Transverse colon (tissue), 4 donors: ENCODE results near the gene SHROOM2. TPM values are rescaled to one million over a fixed set of nuclear protein-coding genes. Genes with fewer than 3 reads are reported as not detected.

Experiments used
- DNase-seq: peaks from one replicate; pipeline ENCODE4 v3.0.0-alpha.2; 2019
- H3K27ac ChIP-seq, 4 donors: fragments of 200-600 bp; sonication (generic); 2 replicates each; pipeline ENCODE4 v1.5.1; 2016 to 2018; ENCODE audit warnings: inconsistent platforms in 4 of 4
- H3K27me3 ChIP-seq: fragments of 200-600 bp; sonication (generic); 2 replicates; pipeline ENCODE4 v1.5.1; 2017; ENCODE audit warnings: inconsistent platforms
- H3K36me3 ChIP-seq, 4 donors: fragments of 200-600 bp; sonication (generic); 2 replicates each; pipeline ENCODE4 v1.5.1; 2017 to 2019; ENCODE audit warnings: inconsistent platforms in 4 of 4
- H3K4me1 ChIP-seq, 4 donors: fragments of 200-600 bp; sonication (generic); 2 replicates each; pipeline ENCODE4 v1.5.1; 2017 to 2020; ENCODE audit warnings: inconsistent platforms in 4 of 4
- H3K4me3 ChIP-seq, 4 donors: fragments of 200-600 bp; sonication (generic); 1 replicate in 1 of 4; 2 replicates in 3 of 4; pipeline versions ENCODE4 v1.5.1 to v1.6.1; 2017 to 2019; ENCODE audit warnings: inconsistent platforms in 4 of 4
- H3K9me3 ChIP-seq, 2 donors: fragments of 200-600 bp; sonication (generic); 2 replicates each; pipeline ENCODE4 v1.5.1; 2017 to 2019; ENCODE audit warnings: inconsistent platforms in 2 of 2
- CTCF ChIP-seq, 5 experiments: fragments of 200-600 bp in 3 of 5; fragments of 450-650 bp in 2 of 5; sonication (generic) in 3 of 5; IDR thresholded peaks; 1 replicate in 2 of 5; 2 replicates in 3 of 5; pipeline ENCODE4 v1.5.1; 2016 to 2017; ENCODE audit warnings: antibody characterized with exemption in 5 of 5, inconsistent platforms in 3 of 5, mild to moderate bottlenecking in 2 of 5, moderate library complexity in 1 of 5
- EP300 ChIP-seq: sonication (generic); formaldehyde crosslinking; IDR thresholded peaks from one replicate; pipeline ENCODE4 v1.6.1; 2017; ENCODE audit warnings: antibody characterized with exemption, low read depth
- POLR2A ChIP-seq: fragments of 450-650 bp; IDR thresholded peaks from one replicate; pipeline ENCODE4 v1.6.1; 2016; ENCODE audit warnings: antibody characterized with exemption, mild to moderate bottlenecking, moderate library complexity
- POLR2AphosphoS5 ChIP-seq, 3 donors: sonication (generic); formaldehyde crosslinking; IDR thresholded peaks; one replicate each; pipeline ENCODE4 v1.6.1; 2016; ENCODE audit warnings: antibody characterized with exemption in 3 of 3
- WGBS, 2 donors: methylation state at CpG; one replicate each; pipeline ENCODE4 v1.1.5; 2018; ENCODE audit warnings: low coverage in 1 of 2; 5-methylcytosine and 5-hydroxymethylcytosine counted together
- in situ Hi-C, 4 donors: fragments of 200-750 bp; cut with MboI; loops; one replicate each; pipeline versions ENCODE4 v1.15.0 to v1.15.1; 2017; ENCODE audit warnings: low sequenced_read_pairs in 3 of 4, low pct_ligation_motif_present in 1 of 4, low pct_unique_long_range_greater_than_20kb in 1 of 4
- intact Hi-C: fragments of 100-400 bp; cut with DNase I; formaldehyde crosslinking; loops from one replicate; pipeline ENCODE4 v1.15.1; 2023; ENCODE audit warnings: low total_unique reads
- total RNA-seq, 4 donors: library from RNA; depleted of rRNA; stranded (reverse); fragments of >200 nt; gene quantifications; one replicate each; pipeline ENCODE4 v1.1.0, GENCODE V29; 2016

SHROOM2 gene
- total RNA-seq, 4 donors from 2014 or later = 8.9 to 20.6 (median 11.3) TPM

DNA sequence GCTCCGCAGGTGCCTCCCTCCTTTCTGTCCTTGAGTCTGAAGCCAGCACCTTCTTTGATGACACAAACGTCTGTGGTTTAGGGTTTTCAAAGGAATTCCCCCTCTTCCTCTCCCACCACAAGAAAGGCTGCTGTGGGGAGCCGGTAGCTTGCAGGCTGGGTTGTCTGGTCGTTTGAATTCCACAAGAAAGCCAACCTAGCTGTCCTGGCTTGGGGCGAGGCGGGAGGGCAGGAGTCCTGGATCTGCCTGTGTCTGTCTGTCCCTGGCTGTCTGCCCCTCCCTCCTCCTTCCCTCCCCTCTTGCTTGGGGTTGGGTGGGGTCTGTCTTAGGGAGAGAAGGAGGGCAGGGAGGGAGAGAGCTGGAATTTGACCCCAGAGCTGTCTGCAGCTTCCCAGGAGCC lies 56.3 kb downstream of the SHROOM2 start:
- in situ Hi-C loops = no loop called here
- Histone ChIP-seq H3K4me1 (peaks cover 0 to 7% (median 0%) of the 10 kb centered on the region in 4 donors), H3K4me3 (no peak overlapping the region), H3K27ac (no peak overlapping the region), H3K9me3 (no peaks in the 10 kb centered on the region), H3K27me3 (no peaks in the 10 kb centered on the region), H3K36me3 (no peaks in the 10 kb centered on the region)
- peak; percentile 45 for DNase-seq
- 31% methylated on average over 6 of the region's 6 CpGs; no CpG with 5 or more reads in 1 of the 2 donors for WGBS, 2 donors
- intact Hi-C loops = no loop called here
- no peak for TF ChIP-seq CTCF (IDR thresholded peaks at IDR 0.05)
- no peak for TF ChIP-seq POLR2A
- TF ChIP-seq EP300 = no peak

DNA sequence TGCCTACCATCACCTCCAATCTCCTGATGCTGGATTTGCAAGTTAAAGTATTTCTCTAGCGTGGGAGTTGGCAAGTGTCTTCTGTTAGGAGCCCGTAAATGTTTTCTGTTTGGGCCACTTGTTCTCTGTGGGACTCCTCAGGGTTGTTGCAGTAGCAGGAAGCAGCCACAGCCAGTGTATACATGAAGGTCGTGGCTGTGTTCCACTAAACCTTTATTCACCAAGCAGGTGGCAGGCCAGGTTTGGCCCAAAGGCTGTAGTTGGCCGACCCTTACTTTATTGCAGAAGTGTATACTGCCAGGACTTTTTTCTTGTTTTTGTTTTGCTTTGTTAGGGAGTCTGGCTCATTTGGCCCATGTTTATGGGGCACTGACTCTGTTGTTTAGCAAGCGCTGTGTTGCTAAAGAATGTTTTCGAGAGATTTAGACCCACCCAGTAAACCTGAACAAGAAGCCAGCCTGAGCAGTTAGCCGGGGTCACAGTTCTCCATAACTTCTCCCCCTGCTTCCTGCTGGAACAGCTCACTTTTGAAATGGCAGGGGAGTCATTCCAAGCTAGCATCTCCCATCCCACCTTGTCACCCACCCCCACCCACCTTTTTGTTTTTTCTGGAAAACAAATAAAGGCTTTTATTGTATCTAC lies 58.8 kb downstream of the SHROOM2 start:
- Histone ChIP-seq H3K27me3 (no peaks in the 10 kb centered on the region), H3K4me3 (no peak overlapping the region), H3K36me3 (no peaks in the 10 kb centered on the region), H3K4me1 (peaks cover 0 to 7% (median 0%) of the 10 kb centered on the region in 4 donors), H3K27ac (no peak overlapping the region), H3K9me3 (no peaks in the 10 kb centered on the region)
- DNase-seq = no peak
- in situ Hi-C loops (no loop called here), intact Hi-C loops (loop anchor here (1.0 kb wide), 1 partner anchor 38 kb away; no protein-coding TSS in a partner anchor)
- WGBS, 2 donors = 40 to 70% methylated on average over 1 to 7 of the region's 7 CpGs
- TF ChIP-seq POLR2AphosphoS5 (IDR thresholded peaks at IDR 0.05) (no peak), EP300 (no peak), POLR2A (no peak), CTCF (IDR thresholded peaks at IDR 0.05) (no peak)

DNA sequence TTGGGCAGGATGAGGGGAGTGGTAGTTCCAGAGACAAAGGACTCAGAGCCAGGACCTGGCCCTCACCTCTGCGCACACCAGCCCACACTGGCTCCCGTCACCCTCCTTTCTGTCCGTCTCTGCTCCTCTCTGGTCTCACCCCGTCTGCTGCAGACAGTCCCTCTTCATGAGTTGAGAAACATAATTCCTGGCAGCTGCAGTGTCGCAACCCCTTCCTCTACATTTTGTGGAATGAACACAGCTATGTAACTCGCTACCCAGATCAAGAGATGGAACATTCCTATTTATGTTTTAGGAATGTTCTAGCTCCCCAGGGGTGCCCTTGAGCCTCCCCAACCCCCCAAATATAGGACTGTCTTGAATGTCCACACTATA lies 59.3 kb downstream of the SHROOM2 start:
- Histone ChIP-seq H3K36me3 (no peaks in the 10 kb centered on the region), H3K9me3 (no peaks in the 10 kb centered on the region), H3K27ac (no peak overlapping the region), H3K4me1 (peaks cover 0 to 7% (median 0%) of the 10 kb centered on the region in 4 donors), H3K27me3 (no peaks in the 10 kb centered on the region), H3K4me3 (no peak overlapping the region)
- 79% methylated on average over 6 of the region's 6 CpGs; no CpG with 5 or more reads in 1 of the 2 donors for WGBS, 2 donors
- intact Hi-C loops = loop anchor here (1.0 kb wide), 1 partner anchor 38 kb away; no protein-coding TSS in a partner anchor
- TF ChIP-seq EP300 = no peak
- TF ChIP-seq POLR2A = no peak
- no peak for TF ChIP-seq POLR2AphosphoS5 (IDR thresholded peaks at IDR 0.05)
- no peak for TF ChIP-seq CTCF (IDR thresholded peaks at IDR 0.05)
- in situ Hi-C loops = no loop called here
- DNase-seq = no peak

GRCh38 chrX:9846631-9847030 lies 60.4 kb downstream of the SHROOM2 start:
- 82 to 100% methylated on average over 2 to 8 of the region's 8 CpGs for WGBS, 2 donors
- TF ChIP-seq CTCF (IDR thresholded peaks at IDR 0.05) = no peak
- intact Hi-C loops = no loop called here
- peaks cover 0 to 7% (median 0%) of the 10 kb centered on the region in 4 donors for H3K4me1 ChIP-seq
- no peak overlapping the region for H3K4me3 ChIP-seq
- DNase-seq = no peak
- H3K36me3 ChIP-seq = no peaks in the 10 kb centered on the region
- no peaks in the 10 kb centered on the region for H3K27me3 ChIP-seq
- in situ Hi-C loops = no loop called here
- no peaks in the 10 kb centered on the region for H3K9me3 ChIP-seq
- peak overlapping the region in 1 of 4 donors; percentile 12 for H3K27ac ChIP-seq
